Stimulated activated CD8-positive, alpha-beta memory T cell treated with anti-CD3 and anti-CD28 coated beads, Interleukin-4, amount 100 ng/mL, for 1 hour (primary cell): Measurements from ENCODE around the gene VPS37B.
"Not testable (repeated sequence)": the region's sequence is repeated elsewhere in the genome, so short reads cannot be mapped to it uniquely, and the experiment has no call there.

ENCODE experiments used
- DNase-seq, 2 donors: peaks; one replicate each; pipeline ENCODE4 v3.0.0-alpha.2; 2020; ENCODE audit warnings: low read depth in 2 of 2, low spot score in 1 of 2

Gene VPS37B

DNA sequence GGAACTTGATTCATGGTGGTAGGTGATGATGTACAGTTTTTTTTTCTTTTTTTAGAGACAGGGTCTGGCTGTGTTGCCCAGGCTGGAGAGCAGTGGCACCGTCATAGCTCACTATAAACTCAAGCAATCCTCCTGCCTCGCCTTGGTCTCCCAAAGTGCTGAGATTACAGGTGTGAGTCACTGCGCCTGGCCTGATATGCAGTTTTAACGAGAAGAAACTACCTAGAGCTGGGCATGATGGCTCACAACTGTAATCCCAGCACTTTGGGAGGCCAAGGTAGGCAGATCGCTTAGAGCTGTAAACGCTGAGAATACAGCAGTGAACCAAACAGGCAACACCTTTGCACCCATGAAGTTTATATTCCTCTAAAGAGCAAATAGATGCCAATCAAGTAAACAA lies 13.0 kb upstream of the VPS37B start:
- no peak for DNase-seq

DNA sequence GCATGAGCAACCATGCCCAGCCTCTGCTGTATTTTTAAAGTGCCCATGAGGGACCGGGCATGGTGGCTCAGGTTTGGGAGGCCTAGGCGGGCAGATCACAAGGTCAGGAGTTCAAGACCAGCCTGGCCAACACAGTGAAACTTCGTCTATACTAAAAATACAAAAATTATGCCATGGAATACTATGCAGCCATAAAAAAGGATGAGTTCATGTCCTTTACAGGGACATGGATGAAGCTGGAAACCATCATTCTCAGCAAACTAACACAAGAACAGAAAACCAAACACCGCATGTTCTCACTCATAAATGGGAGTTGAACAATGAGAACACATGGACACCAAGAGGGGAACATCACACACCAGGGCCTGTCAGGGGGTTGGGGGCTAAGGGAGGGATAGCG lies 9.3 kb upstream of the VPS37B start:
- not testable (repeated sequence) for DNase-seq

DNA sequence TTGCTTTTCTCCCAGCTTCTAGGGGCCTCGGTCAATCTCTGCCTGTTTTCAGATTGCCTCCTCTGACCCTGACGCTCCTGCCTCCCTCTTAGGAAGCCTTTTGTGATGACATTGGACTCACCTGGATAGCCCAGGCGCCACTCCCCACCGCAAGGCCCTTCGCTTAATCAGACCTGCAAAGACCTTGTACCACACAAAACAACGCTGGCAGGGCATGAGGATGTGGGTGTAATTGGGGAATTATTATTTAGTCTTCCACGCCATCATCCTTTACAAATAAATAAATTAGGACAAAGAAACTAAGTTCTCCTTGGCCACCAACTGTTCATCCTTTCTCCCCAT lies 7.7 kb upstream of the VPS37B start:
- no peak for DNase-seq

DNA sequence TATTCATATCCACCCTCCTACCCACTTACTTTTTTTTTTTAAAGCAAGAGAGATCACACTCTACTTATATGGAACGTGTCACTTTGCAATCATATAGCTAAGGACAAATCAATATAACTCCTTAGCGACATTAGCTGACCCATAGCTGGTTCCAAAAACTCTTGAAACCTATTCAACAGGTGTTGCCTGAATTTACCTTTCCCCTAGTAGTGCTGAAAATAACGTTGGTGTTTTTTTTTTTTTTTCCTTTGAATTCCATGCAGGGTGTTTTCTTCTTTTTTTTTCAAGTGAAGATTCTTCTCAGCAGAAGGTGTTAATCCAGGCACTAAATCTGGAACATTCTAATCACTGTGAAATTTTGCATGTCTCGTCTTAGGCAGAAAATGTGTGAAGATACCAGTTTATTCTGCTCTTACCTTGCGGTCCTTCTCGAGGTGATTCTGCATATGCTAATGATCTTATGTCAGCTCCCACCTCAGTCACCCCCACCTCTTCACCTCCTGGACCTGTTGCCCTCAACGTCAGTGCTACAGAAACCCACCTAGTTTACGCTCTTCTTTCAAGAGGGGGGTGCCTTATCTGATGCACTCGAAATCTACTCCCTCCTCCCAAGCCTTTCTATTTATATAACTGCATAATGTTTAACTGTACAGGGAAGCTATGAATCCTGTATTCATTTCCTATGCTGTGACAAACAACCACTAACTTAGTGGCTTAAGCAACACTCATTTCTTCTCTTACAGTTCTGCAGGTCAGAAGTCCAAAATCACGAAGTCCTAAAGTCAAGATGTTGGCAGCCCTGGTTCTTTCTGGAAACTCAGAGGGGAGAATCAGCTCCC lies 7.1 kb upstream of the VPS37B start:
- DNase-seq: no peak

DNA sequence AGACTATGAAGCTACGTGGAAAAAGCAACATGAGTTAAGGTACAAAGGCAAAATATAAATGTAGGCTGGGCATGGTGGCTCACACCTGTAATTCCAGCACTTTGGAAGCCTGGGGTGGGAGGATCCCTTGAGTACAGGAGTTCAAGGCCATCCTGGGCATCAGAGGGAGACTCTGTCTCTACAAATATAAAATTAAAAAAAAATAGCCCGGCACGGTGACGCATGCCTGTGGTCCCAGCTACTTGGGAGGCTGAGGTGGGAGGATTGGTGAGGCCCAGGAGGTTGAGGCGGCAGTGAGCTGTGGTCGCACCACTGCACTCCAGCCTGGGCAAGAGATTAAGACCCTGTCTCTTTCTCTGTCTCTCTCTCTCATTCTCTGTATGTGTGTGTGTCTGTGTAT lies 4.0 kb upstream of the VPS37B start:
- no peak for DNase-seq

DNA sequence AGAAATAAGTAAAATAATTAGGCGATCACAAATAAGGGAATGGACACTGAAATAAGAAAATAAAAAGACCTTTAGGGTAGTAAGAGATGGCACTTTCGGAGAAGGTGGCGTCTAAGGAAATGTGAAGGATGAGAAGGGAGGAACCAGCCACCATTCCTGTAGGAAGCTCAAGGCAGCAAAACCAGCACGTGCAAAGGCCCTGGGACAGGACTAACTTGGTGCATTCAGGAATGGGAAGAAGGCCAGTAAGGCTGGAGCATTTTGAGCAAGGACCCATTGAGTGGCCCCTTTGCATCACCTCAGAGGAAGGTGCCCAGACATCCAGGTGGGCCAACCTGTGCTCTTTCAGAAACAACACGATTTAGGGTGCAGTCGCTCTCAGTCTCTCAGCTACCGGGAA lies 738 bp upstream of the VPS37B start:
- no peak for DNase-seq

DNA sequence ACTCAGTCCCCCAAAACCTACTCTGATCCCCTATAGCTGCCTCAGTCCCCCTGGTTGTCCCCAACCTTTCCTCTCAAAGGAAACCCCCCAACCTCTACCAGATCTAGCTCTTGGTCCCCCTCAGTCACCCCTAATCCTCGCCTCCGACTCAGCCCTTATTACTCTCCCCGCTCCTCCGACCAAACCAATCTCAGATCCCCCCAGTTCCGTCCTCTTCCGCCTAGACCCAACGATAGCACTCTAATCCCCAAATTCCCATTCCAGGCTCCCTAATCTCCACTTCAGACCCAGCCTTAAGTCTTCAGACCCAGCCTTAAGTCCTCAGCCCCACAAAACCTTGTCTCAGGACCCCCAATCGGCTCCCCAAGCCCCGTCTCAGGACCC lies 612 bp downstream of the VPS37B start:
- DNase-seq: no peak

DNA sequence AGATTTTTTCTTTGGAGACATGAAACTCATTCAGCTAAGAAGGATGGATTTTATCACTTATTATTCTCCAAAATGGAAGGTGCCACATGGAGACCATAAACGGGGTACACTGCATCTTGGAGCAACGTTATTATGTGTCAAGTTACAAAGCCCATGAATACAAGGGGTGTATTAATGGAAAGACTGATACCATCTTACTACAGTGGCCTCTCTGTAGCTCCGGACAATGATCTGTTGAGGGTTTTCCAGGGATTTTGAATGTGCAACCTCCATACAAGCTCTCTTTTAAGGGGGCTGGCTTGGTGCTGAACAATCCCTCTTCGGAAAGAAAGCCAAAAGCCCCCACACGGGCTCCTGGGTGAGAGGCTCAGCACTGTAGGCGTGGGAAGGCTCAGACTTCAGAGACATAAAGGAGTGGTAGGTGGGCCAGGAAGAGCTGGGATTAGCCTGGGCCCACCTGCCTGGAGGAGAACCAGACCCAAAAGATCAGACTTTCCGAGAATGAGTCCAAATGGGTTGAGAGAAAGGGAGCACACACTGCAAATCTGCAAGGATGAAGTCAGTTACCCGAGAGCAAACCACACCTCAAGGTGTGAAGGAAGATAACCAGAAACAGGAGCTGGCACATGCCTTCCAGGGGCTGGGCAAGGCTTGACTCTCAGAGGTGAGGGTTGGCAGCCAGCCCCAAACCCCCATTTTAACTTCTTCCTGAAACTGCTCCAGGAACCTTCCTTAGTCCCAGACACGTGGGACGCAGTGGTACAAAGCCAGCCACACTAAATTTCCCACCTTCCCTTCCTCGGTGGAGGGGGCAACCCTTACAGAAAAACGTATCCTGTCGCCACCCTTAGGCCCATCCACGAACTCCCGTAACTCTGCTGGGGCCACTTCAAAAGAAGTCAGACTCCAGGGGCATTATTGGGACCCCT lies 1.5 kb downstream of the VPS37B start:
- no peak for DNase-seq

DNA sequence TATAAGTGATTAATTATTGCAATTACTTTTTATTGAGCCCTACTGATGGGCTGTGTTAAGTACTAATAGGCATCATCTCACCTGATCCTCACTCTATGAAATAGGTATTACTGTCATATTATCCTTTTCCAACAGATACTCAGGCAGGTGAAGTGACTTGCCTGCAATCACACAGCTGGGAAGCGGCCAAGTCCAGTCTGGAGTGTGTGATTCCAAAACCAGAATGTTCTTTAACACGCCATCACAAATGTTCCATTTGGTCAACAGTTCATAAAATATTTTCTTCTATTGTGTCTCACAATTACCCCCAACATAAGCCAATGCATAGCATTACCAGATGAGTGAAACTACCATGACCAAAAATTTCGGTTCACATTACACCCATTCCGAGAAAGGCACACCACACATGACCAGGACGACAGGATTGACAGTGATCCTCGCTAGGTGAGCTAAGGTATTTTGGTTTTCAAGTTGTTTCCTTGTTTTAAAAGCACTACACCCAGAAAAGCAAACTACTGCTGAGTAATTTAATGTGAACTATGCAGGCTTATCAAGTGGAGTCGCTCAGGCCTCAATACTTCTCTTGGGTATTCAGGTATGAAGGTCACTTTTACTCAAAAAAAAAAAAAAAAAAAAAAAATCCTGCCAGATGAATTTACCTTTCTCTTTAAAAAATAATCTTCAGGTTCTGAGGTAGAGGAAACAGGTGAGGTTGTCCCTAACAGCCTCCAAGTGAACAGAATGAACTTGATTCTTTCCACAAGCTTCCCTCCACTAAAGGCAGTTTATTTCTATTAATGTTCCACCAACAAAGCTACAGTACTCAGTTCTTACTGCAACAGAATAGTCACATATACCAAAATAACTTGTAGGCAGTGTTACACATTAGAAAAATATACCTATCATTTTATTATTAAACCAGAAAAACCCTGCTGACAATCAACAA lies 2.4 kb downstream of the VPS37B start:
- no peak for DNase-seq

DNA sequence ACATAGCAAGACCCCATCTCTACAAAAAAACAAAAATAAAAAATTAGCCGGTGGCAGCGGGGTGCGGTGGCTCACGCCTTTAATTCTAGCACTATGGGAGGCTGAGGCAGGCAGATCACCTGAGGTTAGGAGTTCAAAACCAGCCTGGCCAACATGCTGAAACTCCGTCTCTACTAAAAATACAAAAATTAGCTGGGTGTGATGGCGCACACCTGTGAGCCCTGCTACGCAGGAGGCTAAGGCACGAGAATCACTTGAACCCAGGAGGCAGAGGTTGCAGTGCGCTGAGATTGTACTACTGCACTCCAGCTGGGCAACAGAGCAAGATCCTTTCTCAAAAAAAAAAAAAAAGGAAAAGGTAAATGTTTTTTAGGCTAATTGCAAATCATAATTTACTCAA lies 3.2 kb downstream of the VPS37B start:
- DNase-seq: not testable (repeated sequence)

DNA sequence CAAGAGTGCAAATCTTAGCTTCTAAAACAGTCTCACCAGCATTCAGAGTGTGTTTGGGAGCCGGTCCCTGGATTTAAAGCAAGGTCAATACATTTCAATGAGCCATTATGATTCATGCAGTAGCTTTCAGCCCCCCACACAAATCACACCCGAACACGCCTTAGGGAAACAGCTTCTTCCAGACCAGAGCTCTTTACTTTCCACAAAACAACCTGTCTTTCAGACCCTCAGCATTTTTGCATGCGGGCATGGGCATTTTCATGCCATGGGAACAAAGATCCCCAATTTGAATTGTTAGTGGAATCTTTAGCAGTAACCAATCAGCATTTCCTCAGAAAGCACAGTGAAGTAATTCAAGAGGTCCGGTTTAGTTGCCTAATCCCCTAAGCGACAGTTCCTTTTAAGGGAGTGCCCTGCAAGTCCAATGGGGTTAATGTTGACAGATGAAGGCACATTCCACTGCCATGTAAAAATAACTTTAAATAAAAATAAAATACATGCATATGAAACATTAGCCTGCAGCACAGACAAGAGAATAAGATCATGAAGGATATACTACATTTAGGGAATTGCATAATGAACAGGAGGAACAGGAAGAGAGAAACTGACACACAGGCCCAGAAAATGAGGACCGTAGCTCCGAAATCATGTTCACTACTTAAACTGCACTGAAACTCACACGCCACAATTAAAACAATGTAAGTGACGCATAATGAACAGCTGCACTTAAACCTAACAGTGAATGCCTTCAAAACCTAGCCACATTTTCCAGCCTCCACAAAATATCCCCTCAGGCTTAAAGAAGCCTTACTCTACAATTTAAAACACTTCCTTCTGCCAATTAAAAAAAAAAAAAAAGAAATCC lies 4.0 kb downstream of the VPS37B start:
- no peak for DNase-seq

DNA sequence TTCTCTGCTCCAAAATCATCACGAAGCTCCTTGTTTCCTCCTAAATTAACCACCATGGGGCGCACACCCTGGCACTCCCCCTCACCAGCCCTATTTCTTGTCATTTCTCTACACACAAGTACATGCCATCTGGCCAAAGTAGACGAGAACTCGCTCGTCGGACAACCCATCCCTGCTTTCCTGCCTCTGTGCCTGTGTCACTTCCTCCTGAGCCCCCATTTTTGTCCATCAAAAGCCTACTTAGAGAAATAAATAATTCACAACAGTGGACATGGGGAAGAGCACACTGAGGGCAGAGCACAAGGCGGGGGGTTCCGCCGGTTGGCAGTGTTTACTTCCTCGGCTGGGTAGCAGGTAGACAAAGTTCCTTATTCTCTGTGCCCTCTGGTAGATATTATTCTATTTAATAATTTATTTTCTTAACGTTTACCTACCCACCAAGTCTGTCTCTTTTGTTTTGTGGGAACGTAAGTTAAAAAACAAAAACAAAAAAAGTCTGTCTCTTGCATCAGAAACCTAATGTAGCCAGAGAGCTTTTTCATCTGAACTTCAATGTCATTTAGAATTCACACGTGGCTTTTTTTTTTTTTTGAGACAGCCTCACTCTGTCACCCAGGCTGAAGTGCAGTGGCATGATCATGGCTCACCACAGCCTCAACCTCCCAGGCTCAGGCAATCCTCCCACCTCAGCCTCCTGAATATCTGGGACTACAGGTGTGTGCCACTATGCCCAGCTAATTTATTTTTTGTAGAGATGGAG lies 6.0 kb downstream of the VPS37B start:
- no peak for DNase-seq

DNA sequence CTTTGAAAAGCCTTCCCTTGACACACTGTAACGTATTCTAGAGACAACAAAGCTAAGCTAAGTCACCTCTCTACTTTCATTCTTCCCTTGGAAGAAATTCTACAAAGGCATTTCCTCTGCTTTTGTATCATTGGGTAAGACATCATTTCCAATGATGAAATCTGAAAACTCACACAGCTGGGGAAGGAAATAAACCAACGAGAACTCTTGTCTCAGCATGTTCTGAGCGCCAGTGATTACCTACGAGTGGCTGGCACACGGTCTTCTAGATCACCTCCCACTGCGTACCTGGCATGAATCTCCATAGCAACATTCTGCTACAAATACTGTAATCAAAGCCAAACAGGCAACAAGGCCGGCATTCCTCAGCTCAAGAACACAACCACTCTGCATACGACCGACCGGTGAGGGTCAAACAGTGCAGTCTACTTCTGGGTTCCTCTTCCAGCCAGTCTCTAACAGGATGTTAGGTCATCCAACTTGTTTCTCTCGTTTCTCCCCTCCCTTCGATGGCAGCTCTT lies 7.6 kb downstream of the VPS37B start:
- DNase-seq: no peak

DNA sequence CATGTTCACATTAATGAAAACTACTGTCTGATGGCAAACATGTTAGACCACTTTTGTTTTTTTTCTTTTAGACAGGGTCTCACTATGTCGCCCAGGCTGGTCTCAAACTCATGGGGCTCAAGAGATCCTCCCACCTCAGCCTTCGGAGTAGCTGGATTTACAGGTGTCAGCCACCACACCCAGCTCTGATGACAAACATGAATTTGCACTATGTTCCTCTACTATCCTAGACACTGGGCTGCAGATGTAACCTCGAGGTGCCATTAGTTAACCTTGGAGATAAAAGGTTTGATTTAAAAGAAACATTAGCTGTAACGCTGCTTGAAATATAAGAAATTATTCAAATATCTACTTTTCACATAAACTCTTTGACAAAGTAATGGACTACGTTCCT lies 8.1 kb downstream of the VPS37B start:
- DNase-seq: no peak

DNA sequence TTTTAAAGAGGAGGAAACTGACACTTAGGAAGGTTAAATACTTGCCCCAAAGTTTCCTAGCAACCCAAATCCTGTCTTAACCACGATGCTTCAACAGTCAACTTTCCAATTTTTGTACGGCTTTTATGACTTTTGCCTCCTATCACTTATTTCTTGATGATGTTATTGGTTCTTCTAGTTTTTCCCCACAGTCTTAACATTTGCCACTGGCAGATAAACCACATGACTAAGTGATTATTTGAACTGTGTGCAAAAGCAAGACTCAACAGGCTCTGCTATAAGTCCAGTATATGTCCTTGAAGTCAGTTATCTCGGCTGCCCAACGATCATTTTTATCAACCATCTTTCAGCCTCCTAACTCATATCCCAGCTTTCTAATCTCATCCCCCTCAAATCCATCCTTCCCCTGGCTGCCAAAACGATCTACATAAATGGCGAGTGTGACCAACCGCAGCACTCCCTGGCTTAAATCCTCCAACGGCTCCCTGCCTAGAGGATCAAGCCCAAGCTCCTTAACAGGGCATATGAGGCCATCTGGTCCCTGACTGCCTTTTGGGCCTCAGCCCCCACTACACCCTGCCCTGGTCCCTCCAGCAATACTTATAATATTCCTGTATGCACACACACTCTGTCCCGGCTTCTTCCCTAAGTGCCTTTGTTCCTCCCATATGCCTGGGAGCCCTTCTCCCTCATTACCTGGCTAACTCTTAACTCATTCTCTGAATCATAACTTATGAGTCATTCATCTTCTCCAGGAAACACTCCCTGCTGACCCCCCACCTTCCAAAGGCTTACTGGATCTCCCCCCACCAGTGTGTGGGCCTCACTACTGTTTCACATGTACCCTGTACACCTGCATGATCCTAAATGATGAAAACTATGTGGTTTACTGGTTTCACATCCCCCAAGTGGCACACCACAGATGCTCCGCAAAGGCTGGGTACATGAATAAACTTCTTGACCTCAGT lies 8.8 kb downstream of the VPS37B start:
- no peak for DNase-seq

DNA sequence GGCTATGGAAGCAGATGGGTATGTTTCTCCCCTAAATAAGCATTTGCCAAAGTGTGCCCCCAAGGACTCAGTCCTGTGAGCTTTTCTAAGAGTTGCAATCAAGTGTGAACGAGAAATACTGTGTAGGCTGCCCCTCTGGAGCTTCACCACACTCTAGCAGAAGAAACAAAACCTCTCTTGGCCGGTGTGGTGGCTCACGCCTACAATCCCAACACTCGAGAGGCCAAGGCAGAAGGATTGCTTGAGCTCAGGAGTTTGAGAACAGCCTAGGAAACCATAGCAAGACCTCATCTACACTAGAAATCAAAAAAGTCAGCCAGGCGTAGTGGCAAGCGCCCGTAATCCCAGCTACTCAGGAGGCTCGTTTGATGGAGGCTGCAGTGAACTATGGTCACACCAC lies 9.8 kb downstream of the VPS37B start:
- no peak for DNase-seq

DNA sequence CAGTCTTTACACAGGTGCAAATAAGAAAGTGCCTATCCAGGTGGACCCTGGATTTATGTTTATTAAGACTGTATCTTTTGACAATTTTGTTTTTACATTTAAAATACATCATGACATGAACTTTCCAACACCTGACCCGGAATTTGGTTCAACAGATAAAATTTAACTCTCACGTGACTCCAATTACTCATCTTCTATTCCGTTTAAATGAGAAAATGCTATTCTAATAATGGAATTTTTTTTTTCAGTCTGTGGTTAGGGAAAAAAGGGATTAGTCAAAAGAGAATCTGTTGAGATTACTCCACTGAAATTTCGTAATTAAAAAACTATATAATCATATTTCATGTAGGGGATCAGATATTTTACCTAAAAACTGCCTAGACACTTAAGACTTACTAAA lies 11.1 kb downstream of the VPS37B start:
- no peak for DNase-seq

DNA sequence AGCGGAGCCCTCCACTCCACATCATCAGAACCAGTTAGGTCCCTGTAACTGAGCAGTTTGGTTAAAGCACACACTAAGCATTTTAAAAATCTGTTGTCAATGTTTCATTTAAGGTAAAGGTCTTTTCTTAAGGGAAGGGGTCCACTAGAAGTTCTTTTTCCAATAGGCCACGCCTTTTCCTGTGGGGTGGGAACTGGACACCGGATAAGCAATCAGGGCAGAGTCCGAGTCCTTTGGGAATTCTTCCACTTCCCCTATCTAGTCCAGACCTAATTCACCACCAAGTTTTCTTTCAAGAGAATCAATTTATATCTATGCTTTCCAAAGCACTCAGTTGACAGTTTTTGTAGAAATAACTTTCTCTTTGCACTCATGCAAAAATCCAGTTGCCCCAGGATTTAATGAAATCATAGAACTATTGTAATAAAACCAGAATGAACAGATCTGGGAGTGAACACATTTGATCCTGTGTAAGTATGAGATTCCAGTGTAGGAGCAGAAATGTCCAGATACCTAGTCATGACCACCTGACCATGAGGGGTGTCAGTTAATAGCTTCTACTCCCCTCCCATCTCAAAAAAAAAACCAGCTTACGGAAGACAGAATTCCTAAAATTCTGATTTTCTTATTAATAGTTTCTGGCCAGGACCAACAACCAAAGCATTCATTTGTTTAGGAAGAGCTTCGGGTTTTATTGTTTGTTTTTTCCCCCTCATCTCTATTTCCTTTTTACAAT lies 11.7 kb downstream of the VPS37B start:
- DNase-seq: no peak
